Mesendoderm (in vitro differentiated cells): Measurements from ENCODE around the gene HTR1B.

Experiments used
- DNase-seq: peaks from one replicate; pipeline ENCODE4 v3.0.0; 2013
- H2AK5ac ChIP-seq: 2 replicates; pipeline ENCODE4 v1.6.1; 2013; ENCODE audit warnings: low read length, inconsistent platforms
- H2BK120ac ChIP-seq: 2 replicates; pipeline ENCODE4 v1.6.1; 2013; ENCODE audit warnings: low read depth, mild to moderate bottlenecking, low read length, moderate library complexity, mixed read lengths
- H2BK15ac ChIP-seq: replicated peaks from 2 replicates; pipeline ENCODE4 v1.6.1; 2013; ENCODE audit warnings: low read depth, mild to moderate bottlenecking, moderate library complexity
- H2BK5ac ChIP-seq: 2 replicates; pipeline ENCODE4 v1.6.1; 2013; ENCODE audit warnings: low read length, inconsistent platforms
- H3K18ac ChIP-seq: 2 replicates; pipeline ENCODE4 v1.6.1; 2013; ENCODE audit warnings: mild to moderate bottlenecking, low read length, mixed read lengths
- H3K23ac ChIP-seq: one replicate; pipeline ENCODE4 v1.6.1; 2013; ENCODE audit warnings: low read length
- H3K27ac ChIP-seq: 2 replicates; pipeline ENCODE4 v1.5.1; 2013; ENCODE audit warnings: low read depth, mild to moderate bottlenecking, inconsistent platforms, low read length, moderate library complexity
- H3K27me3 ChIP-seq: 2 replicates; pipeline ENCODE4 v1.6.1; 2013; ENCODE audit warnings: low read length, control low read depth, mild to moderate bottlenecking, inconsistent platforms; ENCODE audit not compliant: insufficient read depth, poor library complexity
- H3K36me3 ChIP-seq: 2 replicates; pipeline ENCODE4 v1.6.1; 2013; ENCODE audit warnings: low read length, inconsistent platforms; ENCODE audit not compliant: control insufficient read depth, insufficient read depth
- H3K4ac ChIP-seq: one replicate; pipeline ENCODE4 v1.6.1; 2013; ENCODE audit warnings: low read depth, mild to moderate bottlenecking, low read length, moderate library complexity
- H3K4me1 ChIP-seq: 2 replicates; pipeline ENCODE4 v1.6.1; 2013; ENCODE audit warnings: low read depth, low read length, inconsistent platforms; ENCODE audit not compliant: control insufficient read depth
- H3K4me2 ChIP-seq: 2 replicates; pipeline ENCODE4 v1.6.1; 2013; ENCODE audit warnings: low read length
- H3K4me3 ChIP-seq: 2 replicates; pipeline ENCODE4 v1.5.1; 2013; ENCODE audit warnings: mild to moderate bottlenecking, low read length
- H3K56ac ChIP-seq: one replicate; pipeline ENCODE4 v1.6.1; 2013; ENCODE audit warnings: low read length
- H3K79me1 ChIP-seq: 2 replicates; pipeline ENCODE4 v1.6.1; 2013; ENCODE audit warnings: low read length, inconsistent platforms
- H3K79me2 ChIP-seq: 2 replicates; pipeline ENCODE4 v1.6.1; 2013; ENCODE audit warnings: mild to moderate bottlenecking, low read length; ENCODE audit not compliant: control insufficient read depth, insufficient read depth
- H3K9ac ChIP-seq: 2 replicates; pipeline ENCODE4 v1.6.1; 2013; ENCODE audit warnings: low read length, inconsistent platforms
- H4K5ac ChIP-seq: one replicate; pipeline ENCODE4 v1.6.1; 2013; ENCODE audit warnings: low read length
- H4K8ac ChIP-seq: one replicate; pipeline ENCODE4 v1.6.1; 2013; ENCODE audit warnings: low read depth, mild to moderate bottlenecking, control low read depth, low read length, moderate library complexity
- WGBS: extraction: QIAGEN DNeasy Blood & Tissue Kit; methylation state at CpG from one replicate; pipeline ENCODE4 v1.1.7; 2013; ENCODE audit warnings: low lambda C conversion rate, missing lambda C conversion rate; ENCODE audit not compliant: insufficient coverage; ENCODE audit errors: extremely low coverage; 5-methylcytosine and 5-hydroxymethylcytosine counted together

HTR1B gene

GRCh38 chr6:77482981-77483380 lies 19.7 kb upstream of the HTR1B start:
- Histone ChIP-seq H3K27me3 (no peaks in the 10 kb centered on the region), H2BK120ac (no peak overlapping the region), H3K79me2 (no peaks in the 10 kb centered on the region), H4K5ac (no peak overlapping the region), H2BK15ac (no peak overlapping the region), H2BK5ac (no peak overlapping the region), H4K8ac (no peak overlapping the region), H3K27ac (no peak overlapping the region), H3K4me2 (no peak overlapping the region), H3K4me3 (no peak overlapping the region), H3K4me1 (no peaks in the 10 kb centered on the region), H2AK5ac (no peak overlapping the region), H3K56ac (no peak overlapping the region), H3K9ac (no peak overlapping the region), H3K23ac (no peak overlapping the region), H3K4ac (no peak overlapping the region), H3K18ac (no peak overlapping the region), H3K79me1 (no peaks in the 10 kb centered on the region), H3K36me3 (no peaks in the 10 kb centered on the region)
- no peak for DNase-seq
- WGBS, result no CpG with 5 or more reads among the region's 1 CpG

- no peak overlapping the region for H3K27ac ChIP-seq
- H2BK120ac ChIP-seq, result no peak overlapping the region
- H3K18ac ChIP-seq, result no peak overlapping the region
- no peak overlapping the region for H4K5ac ChIP-seq
- H4K8ac ChIP-seq, result no peak overlapping the region
- H3K9ac ChIP-seq, result no peak overlapping the region
- no peaks in the 10 kb centered on the region for H3K27me3 ChIP-seq
- H3K79me1 ChIP-seq, result no peaks in the 10 kb centered on the region
- no peak overlapping the region for H3K56ac ChIP-seq
- H3K23ac ChIP-seq, result no peak overlapping the region
- DNase-seq, result no peak
- no CpG with 5 or more reads among the region's 10 CpGs for WGBS
- no peak overlapping the region for H3K4ac ChIP-seq
- H3K4me2 ChIP-seq, result no peak overlapping the region
- no peak overlapping the region for H2BK5ac ChIP-seq
- H3K36me3 ChIP-seq, result no peaks in the 10 kb centered on the region
- no peaks in the 10 kb centered on the region for H3K79me2 ChIP-seq
- no peak overlapping the region for H3K4me3 ChIP-seq
- no peak overlapping the region for H2AK5ac ChIP-seq
- no peaks in the 10 kb centered on the region for H3K4me1 ChIP-seq
- no peak overlapping the region for H2BK15ac ChIP-seq
These were observed 11.7 kb upstream of the HTR1B start for GRCh38 chr6:77474973-77475372.

- no peaks in the 10 kb centered on the region for H3K4me1 ChIP-seq
- H2BK120ac ChIP-seq, result no peak overlapping the region
- no peak overlapping the region for H3K23ac ChIP-seq
- no peaks in the 10 kb centered on the region for H3K27me3 ChIP-seq
- no peak for DNase-seq
- H4K5ac ChIP-seq, result no peak overlapping the region
- H3K27ac ChIP-seq, result no peak overlapping the region
- H3K18ac ChIP-seq, result no peak overlapping the region
- no peak overlapping the region for H3K4me3 ChIP-seq
- no peak overlapping the region for H4K8ac ChIP-seq
- no peak overlapping the region for H3K4ac ChIP-seq
- no peaks in the 10 kb centered on the region for H3K36me3 ChIP-seq
- H3K9ac ChIP-seq, result no peak overlapping the region
- no peak overlapping the region for H3K56ac ChIP-seq
- no peak overlapping the region for H2BK15ac ChIP-seq
- no peaks in the 10 kb centered on the region for H3K79me1 ChIP-seq
- H3K4me2 ChIP-seq, result no peak overlapping the region
- no peak overlapping the region for H2BK5ac ChIP-seq
- no peak overlapping the region for H2AK5ac ChIP-seq
- no peaks in the 10 kb centered on the region for H3K79me2 ChIP-seq
- WGBS, result no CpG with 5 or more reads among the region's 7 CpGs
These were observed 11.1 kb upstream of the HTR1B start for GRCh38 chr6:77474286-77474956.

- whole genome bisulfite sequencing, result no CpG with 5 or more reads among the region's 1 CpG
- H4K8ac ChIP-seq, result no peak overlapping the region
- no peaks in the 10 kb centered on the region for H3K4me1 ChIP-seq
These were observed 7.7 kb upstream of the HTR1B start for GRCh38 chr6:77470983-77471382.

GRCh38 chr6:77468939-77469338 lies 5.6 kb upstream of the HTR1B start:
- Histone ChIP-seq H3K4me3 (no peak overlapping the region), H4K8ac (no peak overlapping the region), H3K18ac (no peak overlapping the region), H3K4me1 (no peaks in the 10 kb centered on the region), H2BK5ac (no peak overlapping the region), H3K27me3 (peaks cover 4% of the 10 kb centered on the region), H3K79me1 (no peaks in the 10 kb centered on the region), H3K9ac (no peak overlapping the region), H3K23ac (no peak overlapping the region), H3K4me2 (no peak overlapping the region), H3K36me3 (no peaks in the 10 kb centered on the region), H3K79me2 (no peaks in the 10 kb centered on the region), H2BK15ac (no peak overlapping the region), H4K5ac (no peak overlapping the region), H2BK120ac (no peak overlapping the region), H3K4ac (no peak overlapping the region), H3K56ac (no peak overlapping the region), H3K27ac (no peak overlapping the region), H2AK5ac (no peak overlapping the region)
- WGBS, result no CpG with 5 or more reads among the region's 6 CpGs
- DNase-seq, result no peak

More at GRCh38 chr6:77470983-77471382, 7.7 kb upstream of the HTR1B start:
- Histone ChIP-seq H3K4me2 (no peak overlapping the region), H3K27ac (no peak overlapping the region), H3K36me3 (no peaks in the 10 kb centered on the region), H3K79me1 (no peaks in the 10 kb centered on the region), H3K4me3 (no peak overlapping the region), H3K18ac (no peak overlapping the region), H3K9ac (no peak overlapping the region), H3K79me2 (no peaks in the 10 kb centered on the region), H4K5ac (no peak overlapping the region), H3K56ac (no peak overlapping the region), H2BK5ac (no peak overlapping the region), H2BK120ac (no peak overlapping the region), H3K4ac (no peak overlapping the region), H2BK15ac (no peak overlapping the region), H3K23ac (no peak overlapping the region), H2AK5ac (no peak overlapping the region), H3K27me3 (no peaks in the 10 kb centered on the region)
- no peak for DNase-seq
